NOMO-1 treated with DMSO at 0.1 percent for 48 hours (cell line): ENCODE data around the gene XXYLT1.
"Not testable (repeated sequence)": the region's sequence is repeated elsewhere in the genome, so short reads cannot be mapped to it uniquely, and the experiment has no call there.

ENCODE experiments used
- DNase-seq: peaks from one replicate; lab custom pipeline; 2025; ENCODE audit not compliant: unreplicated experiment; lab: John Stamatoyannopoulos, UW

Gene XXYLT1

DNA sequence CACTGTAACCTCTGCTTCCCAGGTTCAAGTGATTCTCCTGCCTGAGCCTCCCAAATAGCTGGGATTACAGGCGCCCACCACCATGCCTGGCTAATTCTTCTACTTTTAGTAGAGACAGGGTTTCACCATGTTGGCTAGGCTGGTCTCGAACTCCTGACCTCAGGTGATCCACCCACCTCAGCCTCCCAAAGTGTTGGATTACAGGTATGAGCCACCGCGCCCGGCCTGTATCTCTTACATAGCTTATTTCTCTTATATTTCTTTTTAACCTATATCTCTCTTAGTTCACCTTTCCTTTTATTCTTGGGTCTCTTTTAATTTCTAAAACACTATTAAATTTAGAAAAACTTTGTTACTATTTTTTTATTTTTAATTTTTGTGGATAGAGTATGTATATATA lies 42.1 kb downstream of the XXYLT1 start:
- not testable (repeated sequence) for DNase-seq

GRCh38 chr3:195227871-195228270 lies 43.1 kb downstream of the XXYLT1 start:
- DNase-seq, result no peak

- no peak for DNase-seq
Measured at GRCh38 chr3:195226900-195227447, 44.0 kb downstream of the XXYLT1 start.

DNA sequence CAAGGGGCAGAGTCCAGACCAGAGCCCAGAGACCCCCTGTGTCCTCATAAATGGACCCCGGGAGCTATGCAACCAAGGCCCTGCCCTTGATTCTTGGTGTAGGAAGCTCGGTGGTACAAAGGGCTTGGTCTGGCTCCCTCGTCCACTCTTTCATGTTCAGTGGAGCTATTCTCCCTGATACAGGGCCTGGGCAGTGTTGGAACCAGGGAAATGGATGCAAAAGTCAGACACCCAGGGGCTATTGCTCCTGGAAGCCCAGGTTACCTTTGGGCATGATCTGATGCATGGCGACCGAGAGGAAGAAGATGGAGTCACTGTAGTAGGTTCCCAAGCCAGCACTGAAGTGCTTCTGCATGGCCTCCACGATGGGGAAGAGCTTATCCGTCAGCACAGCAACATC lies 44.5 kb downstream of the XXYLT1 start:
- DNase-seq, result no peak

DNA sequence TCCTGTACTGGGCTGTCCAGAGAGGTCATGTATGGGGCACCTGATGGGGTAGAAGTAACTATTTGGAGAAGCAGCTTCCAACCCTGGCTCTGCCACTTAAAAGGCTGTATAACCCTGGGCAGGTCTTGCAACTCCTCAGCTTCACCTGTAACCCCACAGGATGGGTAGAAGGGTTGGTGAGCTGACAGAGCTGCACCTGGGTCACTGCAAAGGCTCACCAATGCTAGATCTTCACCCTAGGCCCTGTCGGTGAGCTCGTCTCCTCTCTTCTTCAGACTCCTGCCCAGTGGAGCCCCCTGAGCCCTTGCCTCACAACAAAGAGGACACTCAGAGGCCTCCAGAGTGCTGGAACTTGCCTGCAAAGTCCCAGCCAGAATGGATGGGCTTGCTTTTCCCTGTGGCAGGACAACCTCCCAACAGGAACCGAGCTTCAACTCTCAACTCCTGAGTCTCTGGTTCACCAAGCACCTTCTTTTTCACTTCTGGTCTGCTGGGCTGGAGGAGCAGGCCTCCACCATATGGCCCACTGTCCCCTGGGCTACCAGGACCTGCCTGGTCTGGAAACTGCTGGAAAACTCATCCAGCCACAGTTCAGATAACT lies 45.9 kb downstream of the XXYLT1 start:
- no peak for DNase-seq

DNA sequence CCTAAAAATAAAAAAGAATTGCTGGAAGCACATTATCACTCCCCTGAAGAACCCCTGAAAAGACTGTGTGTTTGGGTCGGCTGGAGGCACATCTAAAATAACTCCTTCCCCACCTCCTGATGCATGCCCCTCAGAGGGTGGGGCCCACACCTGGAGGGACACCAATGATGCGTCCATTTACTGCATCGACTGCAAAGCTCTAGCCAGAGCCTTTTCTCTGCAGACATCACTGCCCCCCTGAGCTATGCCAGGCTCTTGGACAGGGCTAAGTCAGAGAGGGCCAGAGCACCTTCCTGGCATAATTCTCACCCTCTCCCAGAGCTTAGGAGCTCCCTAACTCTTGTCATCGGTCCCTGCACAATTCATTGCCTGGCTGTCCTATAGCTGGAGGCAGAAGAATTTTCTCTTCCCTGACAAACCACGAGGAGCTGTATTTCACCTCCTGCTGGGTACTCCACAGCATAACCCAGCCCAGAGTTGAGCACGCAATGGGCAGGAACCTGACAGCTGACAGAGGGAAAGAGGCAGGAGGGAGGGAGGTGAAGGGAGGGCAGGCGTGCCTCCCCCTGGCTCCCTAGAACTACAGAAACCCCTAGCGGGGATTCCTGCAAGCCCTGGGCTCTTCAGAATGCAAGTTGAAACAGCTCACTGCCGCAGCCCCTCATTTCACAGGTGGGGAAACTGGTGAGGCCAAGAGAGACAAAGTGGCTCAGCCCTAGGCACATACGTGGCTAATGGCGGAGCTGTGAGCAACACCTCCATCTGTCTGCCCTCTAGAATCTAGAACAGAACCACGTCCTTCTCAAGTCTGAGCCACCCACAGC lies 46.6 kb downstream of the XXYLT1 start:
- DNase-seq, result no peak

DNA sequence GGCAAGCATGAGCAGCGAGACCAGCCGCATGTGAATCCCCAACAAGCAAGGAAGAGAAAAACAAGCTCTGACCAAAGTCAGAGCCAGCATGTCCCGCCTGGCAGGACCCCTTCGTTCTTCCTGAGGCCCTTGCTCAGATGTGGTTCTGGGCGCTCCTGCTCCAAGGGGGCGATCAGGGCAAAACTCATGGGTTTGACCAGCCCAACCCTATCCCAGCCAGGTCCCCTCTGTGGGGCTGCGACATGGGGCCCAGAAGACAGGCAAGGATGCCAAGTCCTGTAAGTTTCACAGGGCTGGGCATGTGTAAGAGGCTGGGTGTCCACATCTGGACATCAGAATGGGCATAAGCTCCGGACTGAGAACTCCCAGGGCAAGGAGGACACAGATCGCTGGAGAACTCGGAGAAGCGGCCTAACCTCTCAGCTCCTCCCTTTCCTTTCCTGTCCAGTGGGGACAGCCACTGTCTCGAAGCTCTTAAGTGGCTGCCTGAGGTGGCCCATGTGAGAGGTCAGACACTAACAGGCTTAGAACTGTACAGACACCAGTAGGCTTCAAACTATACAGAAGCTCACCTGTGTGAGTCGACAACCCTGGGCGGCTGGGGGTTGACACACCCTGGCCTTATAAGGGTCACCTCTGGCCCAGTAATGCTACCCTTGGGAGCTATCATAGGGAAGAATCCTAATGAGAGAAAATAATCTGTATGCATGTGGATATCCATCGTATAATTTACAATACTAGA lies 48.9 kb downstream of the XXYLT1 start:
- DNase-seq, result no peak

DNA sequence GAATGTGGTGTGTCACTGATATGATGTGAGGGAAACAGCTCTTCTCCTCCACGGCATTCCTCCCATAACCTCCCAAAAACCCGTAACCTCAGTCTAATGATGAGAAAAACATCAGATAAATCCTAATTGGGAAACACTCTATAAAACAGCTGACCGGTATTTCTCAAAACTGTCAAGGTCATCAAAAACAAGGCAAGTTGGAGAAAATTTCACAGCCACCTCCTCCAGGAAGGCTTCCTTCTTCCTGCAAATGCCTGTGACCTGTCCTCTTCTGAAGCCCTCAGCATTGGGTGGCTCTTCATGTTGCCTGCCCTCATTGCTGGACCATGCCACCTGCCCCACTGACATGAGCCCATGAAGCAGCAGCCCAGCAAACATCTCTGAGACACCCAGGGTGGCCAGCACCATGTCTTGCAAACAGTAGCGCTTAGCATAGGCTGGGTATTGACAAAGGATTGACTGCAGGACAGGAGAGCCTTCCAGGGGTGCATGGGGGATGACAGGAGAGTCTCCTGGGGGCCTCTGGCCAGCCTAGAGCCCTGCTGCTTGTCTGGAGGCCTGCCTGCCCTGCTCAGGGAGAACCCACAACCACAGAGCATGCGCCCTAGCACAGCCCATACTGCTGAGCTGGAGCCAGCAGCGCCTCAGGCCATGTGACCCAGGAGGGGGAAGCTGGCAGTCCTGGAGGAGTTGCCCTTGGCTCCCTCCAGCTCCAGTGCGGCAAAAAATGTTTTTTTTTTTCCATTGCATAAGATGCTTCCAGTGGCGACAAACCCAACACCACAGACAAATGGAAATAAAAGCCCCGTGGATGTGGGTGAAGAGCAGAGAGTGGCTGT lies 49.7 kb downstream of the XXYLT1 start:
- DNase-seq, result no peak

DNA sequence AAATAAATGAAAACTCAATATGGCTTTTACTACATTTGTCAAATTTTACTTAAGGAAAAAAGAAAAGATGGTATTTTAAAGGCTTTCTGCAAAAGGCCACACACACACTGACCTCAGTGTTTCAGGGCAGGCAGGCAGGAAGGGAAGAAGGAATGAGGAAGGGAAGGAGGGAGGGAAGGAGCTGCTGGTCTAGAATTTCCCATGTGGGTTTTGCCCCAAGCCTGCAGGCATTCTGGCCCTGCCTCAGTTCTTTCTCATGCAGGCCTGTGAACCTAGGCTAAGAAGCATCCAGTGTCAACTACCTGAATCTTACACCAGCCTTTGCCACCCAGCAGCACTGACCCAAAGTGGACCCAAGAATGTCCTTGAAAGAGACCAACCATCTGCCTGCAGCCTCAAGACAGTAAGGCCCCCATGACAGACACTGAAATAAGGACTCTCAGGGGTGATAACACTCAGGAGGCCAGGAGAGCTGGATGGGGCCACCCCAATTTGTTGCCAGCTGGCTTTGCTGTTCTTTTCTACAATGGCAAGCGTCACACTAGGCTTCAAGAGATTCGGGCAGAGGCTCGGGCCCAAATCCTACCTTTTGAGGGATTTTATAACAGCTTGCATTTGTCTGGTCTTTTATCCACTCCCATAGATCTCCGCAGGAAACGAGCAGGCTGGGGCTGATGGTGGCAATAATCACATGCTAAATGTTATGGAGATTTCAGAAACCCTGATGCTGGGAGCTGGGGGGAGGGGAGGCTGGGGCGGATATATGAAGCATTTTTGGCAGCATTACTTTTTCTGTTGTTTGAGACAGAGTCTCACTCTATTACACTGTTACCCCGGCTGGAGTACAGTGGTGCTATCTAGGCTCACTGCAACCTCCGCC lies 51.4 kb downstream of the XXYLT1 start:
- DNase-seq, result no peak

DNA sequence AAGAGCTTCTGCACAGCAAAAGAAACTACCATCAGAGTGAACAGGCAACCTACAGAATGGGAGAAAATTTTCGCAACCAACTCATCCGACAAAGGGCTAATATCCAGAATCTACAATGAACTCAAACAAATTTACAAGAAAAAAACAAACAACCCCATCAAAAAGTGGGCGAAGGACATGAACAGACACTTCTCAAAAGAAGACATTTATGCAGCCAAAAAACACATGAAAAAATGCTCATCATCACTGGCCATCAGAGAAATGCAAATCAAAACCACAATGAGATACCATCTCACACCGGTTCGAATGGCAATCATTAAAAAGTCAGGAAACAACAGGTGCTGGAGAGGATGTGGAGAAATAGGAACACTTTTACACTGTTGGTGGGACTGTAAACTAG lies 52.6 kb downstream of the XXYLT1 start:
- not testable (repeated sequence) for DNase-seq

DNA sequence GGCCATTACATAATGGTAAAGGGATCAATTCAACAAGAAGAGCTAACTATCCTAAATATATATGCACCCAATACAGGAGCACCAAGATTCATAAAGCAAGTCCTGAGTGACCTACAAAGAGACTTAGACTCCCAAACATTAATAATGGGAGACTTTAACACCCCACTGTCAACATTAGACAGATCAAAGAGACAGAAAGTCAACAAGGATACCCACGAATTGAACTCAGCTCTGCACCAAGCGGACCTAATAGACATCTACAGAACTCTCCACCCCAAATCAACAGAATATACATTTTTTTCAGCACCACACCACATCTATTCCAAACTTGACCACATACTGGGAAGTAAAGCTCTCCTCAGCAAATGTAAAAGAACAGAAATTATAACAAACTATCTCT lies 55.4 kb downstream of the XXYLT1 start:
- not testable (repeated sequence) for DNase-seq

DNA sequence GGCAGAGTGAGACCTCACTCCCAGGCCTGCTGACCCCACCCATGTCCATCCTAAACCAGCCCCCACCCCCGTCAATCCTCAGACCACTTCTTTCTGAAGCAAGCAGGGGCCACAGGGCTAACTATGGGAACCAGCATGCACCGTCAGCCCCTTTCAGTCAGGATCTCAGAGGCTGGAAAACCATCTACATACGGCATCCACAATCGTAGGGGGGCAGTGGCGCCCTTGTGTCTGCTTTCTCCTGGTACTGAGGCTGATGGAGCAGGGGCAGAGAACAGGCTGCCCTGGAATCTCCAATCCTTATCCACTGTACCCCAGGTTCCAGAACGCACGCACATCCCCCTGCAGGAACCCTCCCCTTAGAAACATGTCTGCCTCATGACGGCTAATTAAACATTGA lies 56.6 kb downstream of the XXYLT1 start:
- DNase-seq, result no peak

- no peak for DNase-seq
Measured at GRCh38 chr3:195213639-195214315, 57.2 kb downstream of the XXYLT1 start.

DNA sequence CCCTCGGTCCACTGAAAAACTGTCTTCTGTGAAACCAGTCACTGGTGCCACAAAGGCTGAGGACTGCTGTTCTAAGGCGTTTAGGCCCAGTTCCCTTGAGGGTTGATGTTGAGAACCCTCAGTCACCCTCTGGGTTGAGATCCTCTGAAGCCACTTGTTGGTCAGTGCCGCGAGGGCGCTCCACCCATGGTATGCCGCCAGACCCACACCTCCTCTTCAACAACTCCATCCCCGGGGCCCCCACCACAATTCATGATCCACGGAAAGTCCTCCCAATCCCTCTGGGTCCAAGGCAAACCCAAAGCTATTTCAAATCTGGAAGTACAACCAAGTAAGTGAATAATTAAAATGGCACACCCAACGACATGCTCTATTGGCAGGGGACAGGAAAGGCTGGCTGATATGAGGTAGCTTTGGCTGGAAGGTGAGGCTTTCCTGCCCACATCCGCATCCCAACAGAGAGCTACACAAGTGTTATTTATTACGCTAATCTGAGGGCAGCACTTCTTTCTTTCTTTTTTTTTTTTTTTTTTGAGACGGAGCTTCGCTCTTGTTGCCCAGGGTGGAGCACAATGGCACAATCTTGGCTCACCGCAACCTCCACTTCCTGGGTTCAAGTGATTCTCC lies 58.1 kb downstream of the XXYLT1 start:
- no peak for DNase-seq

DNA sequence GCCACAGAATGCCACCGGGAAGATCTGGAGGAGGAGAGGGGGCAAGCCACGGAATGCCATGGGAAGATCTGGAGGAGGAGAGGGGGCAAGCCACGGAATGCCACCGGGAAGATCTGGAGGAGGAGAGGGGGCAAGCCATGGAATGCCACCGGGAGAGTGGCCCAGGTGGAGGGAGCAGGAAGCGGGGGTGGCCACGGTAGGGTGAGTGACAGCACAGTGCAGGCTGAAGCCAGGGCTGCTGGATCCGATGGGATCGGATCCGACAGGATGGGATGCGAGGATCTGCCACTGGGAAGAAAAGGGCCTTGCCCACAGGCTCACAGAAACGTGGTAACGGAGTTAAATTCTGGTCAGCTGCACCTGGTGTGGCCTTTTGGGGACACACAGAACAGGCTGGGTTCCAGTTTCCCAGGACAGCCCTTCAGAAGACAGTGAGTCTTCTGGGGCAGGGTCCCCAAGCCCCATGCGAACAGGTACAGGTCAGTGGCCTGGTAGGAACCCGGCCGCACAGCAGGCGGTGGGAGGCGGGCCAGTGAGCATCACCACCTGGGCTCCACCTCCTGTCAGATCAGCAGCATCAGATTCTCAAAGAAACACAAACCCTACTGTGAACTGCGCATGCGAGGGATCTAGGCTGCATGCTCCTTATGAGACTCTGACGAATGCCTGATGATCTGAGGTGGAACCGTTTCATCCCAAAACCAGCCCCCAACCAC lies 58.8 kb downstream of the XXYLT1 start:
- DNase-seq, result no peak

DNA sequence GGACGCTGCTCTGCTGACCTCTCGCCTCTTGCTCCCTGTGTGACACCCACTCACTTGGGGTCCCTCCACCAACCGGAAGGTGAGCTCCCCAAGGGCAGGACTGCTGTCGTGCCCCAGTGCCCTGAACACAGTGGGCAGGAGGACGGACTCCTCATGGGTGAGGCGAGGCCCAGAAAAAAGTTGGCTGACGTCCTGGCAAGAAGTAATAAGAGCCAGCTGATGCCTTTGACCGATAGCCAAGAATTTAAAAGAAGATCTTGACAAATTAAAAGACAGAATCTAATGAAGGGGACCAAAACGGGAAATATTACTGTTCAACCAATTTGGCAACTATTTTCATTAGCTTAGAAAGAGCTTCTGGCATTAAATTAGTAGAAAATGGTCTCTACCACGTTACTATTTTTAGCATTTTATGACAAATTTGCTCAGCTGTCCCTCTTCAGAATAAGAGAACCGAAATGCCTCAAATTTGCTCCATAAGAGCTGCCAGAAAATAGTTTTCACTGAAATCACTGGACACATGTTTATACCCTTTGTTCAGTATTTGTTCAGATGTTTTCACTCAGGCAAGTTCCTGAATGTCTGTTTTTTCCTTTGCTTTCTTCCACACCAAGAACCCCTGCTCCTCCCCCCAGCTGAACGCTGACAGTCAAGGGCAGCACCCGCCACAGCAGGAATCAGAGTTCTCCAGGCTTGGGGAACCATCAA lies 60.5 kb downstream of the XXYLT1 start:
- DNase-seq, result no peak

- DNase-seq, result no peak
Measured at GRCh38 chr3:195209847-195210265, 61.1 kb downstream of the XXYLT1 start.
